SIG-M5 (cell line): ENCODE results near the gene COG5.
"Not testable (repeated sequence)": the region's sequence is repeated elsewhere in the genome, so short reads cannot be mapped to it uniquely, and the experiment has no call there.

ENCODE experiments used
- DNase-seq: peaks from one replicate; lab custom pipeline; 2025; lab: John Stamatoyannopoulos, UW

The COG5 gene

GRCh38 chr7:107269790-107270189, 293.9 kb downstream of the COG5 start:
- no peak for DNase-seq

GRCh38 chr7:107268594-107268993, 295.1 kb downstream of the COG5 start:
- DNase-seq: no peak

GRCh38 chr7:107267138-107267537, 296.6 kb downstream of the COG5 start:
- no peak for DNase-seq

- no peak for DNase-seq
Observed at GRCh38 chr7:107264723-107265122, 299.0 kb downstream of the COG5 start.

- no peak for DNase-seq
Observed at GRCh38 chr7:107262857-107263256, 300.9 kb downstream of the COG5 start.

- DNase-seq: no peak
Observed at GRCh38 chr7:107258737-107259136, 305.0 kb downstream of the COG5 start.

- DNase-seq: no peak
Observed at GRCh38 chr7:107255602-107256001, 308.1 kb downstream of the COG5 start.

GRCh38 chr7:107254398-107254985, 309.2 kb downstream of the COG5 start:
- DNase-seq: no peak

GRCh38 chr7:107253599-107253998, 310.1 kb downstream of the COG5 start:
- DNase-seq: no peak

GRCh38 chr7:107251963-107252362, 311.8 kb downstream of the COG5 start:
- DNase-seq: no peak

GRCh38 chr7:107248551-107249316, 315.0 kb downstream of the COG5 start:
- DNase-seq: no peak

GRCh38 chr7:107246836-107247235, 316.9 kb downstream of the COG5 start:
- DNase-seq: not testable (repeated sequence)

GRCh38 chr7:107244613-107245012, 319.1 kb downstream of the COG5 start:
- DNase-seq: no peak

GRCh38 chr7:107242267-107242666, 321.5 kb downstream of the COG5 start:
- no peak for DNase-seq

- DNase-seq: no peak
Observed at GRCh38 chr7:107237451-107237850, 326.3 kb downstream of the COG5 start.

- no peak for DNase-seq
Observed at GRCh38 chr7:107236862-107237261, 326.9 kb downstream of the COG5 start.

GRCh38 chr7:107234436-107234835, 329.3 kb downstream of the COG5 start:
- no peak for DNase-seq

- DNase-seq: no peak
Observed at GRCh38 chr7:107233981-107234380, 329.7 kb downstream of the COG5 start.

- DNase-seq: no peak
Observed at GRCh38 chr7:107233174-107233573, 330.5 kb downstream of the COG5 start.

- no peak for DNase-seq
Observed at GRCh38 chr7:107232568-107233090, 331.1 kb downstream of the COG5 start.

GRCh38 chr7:107230334-107230733, 333.4 kb downstream of the COG5 start:
- DNase-seq: no peak

- DNase-seq: no peak
Observed at GRCh38 chr7:107228291-107228690, 335.4 kb downstream of the COG5 start.

- no peak for DNase-seq
Observed at GRCh38 chr7:107224374-107225223, 339.1 kb downstream of the COG5 start.
